CD8-positive, alpha-beta memory T cell (primary cell): Measurements from ENCODE around the gene ZNF84. TPM values are rescaled to one million over a fixed set of nuclear protein-coding genes. Genes with fewer than 3 reads are reported as not detected.

Experiments
- CTCF ChIA-PET: fragments of 350-600 bp; sonication (Branson Sonifier 250); formaldehyde crosslinking; loops from one replicate; lab custom pipeline; 2021; ENCODE audit warnings: antibody characterized with exemption; lab: Charles Lee
- POLR2A ChIA-PET: fragments of 350-600 bp; sonication (Branson Sonifier 250); formaldehyde crosslinking; loops from one replicate; lab custom pipeline; 2021; ENCODE audit warnings: antibody characterized with exemption; lab: Charles Lee
- DNase-seq, 5 donors: peaks; one replicate each; pipeline versions ENCODE4 v3.0.0 to v3.0.0-alpha.2; 2020 to 2022; ENCODE audit warnings: mixed read lengths in 1 of 5
- H3K27ac ChIP-seq: one replicate; pipeline ENCODE4 v1.7.0; 2013; ENCODE audit warnings: low read depth, mild to moderate bottlenecking, low read length, moderate library complexity
- H3K27me3 ChIP-seq: 2 replicates; pipeline ENCODE4 v1.7.0; 2013; ENCODE audit warnings: low read length, mild to moderate bottlenecking; ENCODE audit not compliant: insufficient read depth, poor library complexity, severe bottlenecking
- H3K36me3 ChIP-seq: 2 replicates; pipeline ENCODE4 v1.7.0; 2013; ENCODE audit warnings: mild to moderate bottlenecking, low read length, moderate library complexity; ENCODE audit not compliant: insufficient read depth
- H3K4me1 ChIP-seq: 2 replicates; pipeline ENCODE4 v1.7.0; 2013; ENCODE audit warnings: mild to moderate bottlenecking, low read length, moderate library complexity; ENCODE audit not compliant: insufficient read depth
- H3K4me3 ChIP-seq: 2 replicates; pipeline ENCODE4 v1.7.0; 2013; ENCODE audit warnings: mild to moderate bottlenecking, low read length
- H3K9me3 ChIP-seq: 2 replicates; pipeline ENCODE4 v1.7.0; 2013; ENCODE audit warnings: mild to moderate bottlenecking, low read length
- H3K27ac Mint-ChIP-seq, 8 donors: one replicate each; pipeline ENCODE4 v1.8.0; 2020 to 2021; ENCODE audit warnings: mixed read lengths in 8 of 8, mild to moderate bottlenecking in 6 of 8, inconsistent platforms in 3 of 8, moderate library complexity in 3 of 8
- H3K27me3 Mint-ChIP-seq, 2 donors: one replicate each; pipeline ENCODE4 v1.8.0; 2020 to 2021; ENCODE audit warnings: mixed read lengths in 2 of 2, mild to moderate bottlenecking in 1 of 2, moderate library complexity in 1 of 2
- H3K36me3 Mint-ChIP-seq, 3 donors: one replicate each; pipeline ENCODE4 v1.8.0; 2020 to 2021; ENCODE audit warnings: mixed read lengths in 3 of 3, inconsistent platforms in 1 of 3, mild to moderate bottlenecking in 1 of 3
- H3K4me1 Mint-ChIP-seq, 3 donors: one replicate each; pipeline ENCODE4 v1.8.0; 2020 to 2021; ENCODE audit warnings: mixed read lengths in 3 of 3, inconsistent platforms in 1 of 3, mild to moderate bottlenecking in 1 of 3
- H3K4me3 Mint-ChIP-seq, 7 donors: one replicate each; pipeline ENCODE4 v1.8.0; 2020 to 2021; ENCODE audit warnings: mixed read lengths in 7 of 7, mild to moderate bottlenecking in 6 of 7, moderate library complexity in 4 of 7, inconsistent platforms in 2 of 7
- H3K9me3 Mint-ChIP-seq, 5 donors: one replicate each; pipeline ENCODE4 v1.8.0; 2020 to 2022; ENCODE audit warnings: mixed read lengths in 5 of 5, mild to moderate bottlenecking in 3 of 5, moderate library complexity in 2 of 5, inconsistent platforms in 1 of 5
- polyA plus RNA-seq: library from polyadenylated mRNA; unstranded; fragments of 300-500 nt; fragmentation: Illumina TruSeq; gene quantifications from one replicate; pipeline ENCODE4 v1.2.3, GENCODE V29; 2021
- total RNA-seq, 2 experiments: library from RNA; stranded (reverse); gene quantifications; one replicate each; pipeline ENCODE4 v1.2.3, GENCODE V29; 2021

The ZNF84 gene
- total and polyA plus RNA-seq, 3 experiments from 2014 or later: 15.2 to 18.8 (median 16.5) TPM

- ChIA-PET CTCF (interaction anchor here (1.2 to 2.5 kb wide), 2 partner anchors 49 to 100 kb away, joined by 5 to 12 read pairs; partner anchors contain the start of genes ZNF10, ZNF268 and ZNF891), POLR2A (interaction anchor here (1.2 kb wide), 1 partner anchor 49 kb away, joined by 7 read pairs; the partner anchor contains the start of genes ZNF10 and ZNF891)
- H3K27ac ChIP-seq: peak overlapping the region; percentile 97
- peaks cover 18% of the 10 kb centered on the region for H3K4me1 ChIP-seq
- no peak for DNase-seq
- H3K4me3 Mint-ChIP-seq: peak overlapping the region in 1 of 7 donors; percentile 41
- peak overlapping the region; percentile 94 for H3K4me3 ChIP-seq
- H3K9me3 Mint-ChIP-seq: peaks cover 46 to 75% (median 74%) of the 10 kb centered on the region in 5 donors
- H3K27me3 Mint-ChIP-seq: no peaks in the 10 kb centered on the region
- peaks cover 11 to 19% (median 17%) of the 10 kb centered on the region in 3 donors for H3K4me1 Mint-ChIP-seq
- no peaks in the 10 kb centered on the region for H3K27me3 ChIP-seq
- peaks cover 34% of the 10 kb centered on the region for H3K36me3 ChIP-seq
- peak overlapping the region in 3 of 8 donors; percentile 34 to 79 (median 52) for H3K27ac Mint-ChIP-seq
- H3K9me3 ChIP-seq: peaks cover 58% of the 10 kb centered on the region
- peaks cover 30 to 63% (median 56%) of the 10 kb centered on the region in 3 donors for H3K36me3 Mint-ChIP-seq
These were observed 44.0 kb downstream of the ZNF84 start for GRCh38 chr12:133081159-133081780.

GRCh38 chr12:133083345-133083744 lies 46.0 kb downstream of the ZNF84 start:
- peaks cover 39 to 75% (median 71%) of the 10 kb centered on the region in 3 donors for H3K36me3 Mint-ChIP-seq
- CTCF ChIA-PET: no interaction called here
- Histone ChIP-seq H3K9me3 (peaks cover 56% of the 10 kb centered on the region), H3K36me3 (peaks cover 38% of the 10 kb centered on the region), H3K27ac (no peak overlapping the region), H3K4me3 (no peak overlapping the region), H3K27me3 (no peaks in the 10 kb centered on the region), H3K4me1 (peaks cover 18% of the 10 kb centered on the region)
- DNase-seq: no peak
- POLR2A ChIA-PET: no interaction called here
- no peaks in the 10 kb centered on the region for H3K27me3 Mint-ChIP-seq
- peak overlapping the region in 1 of 8 donors; percentile 13 for H3K27ac Mint-ChIP-seq
- peak overlapping the region in 1 of 7 donors; percentile 9 for H3K4me3 Mint-ChIP-seq
- H3K9me3 Mint-ChIP-seq: peaks cover 45 to 75% (median 71%) of the 10 kb centered on the region in 5 donors
- peaks cover 11 to 22% (median 17%) of the 10 kb centered on the region in 3 donors for H3K4me1 Mint-ChIP-seq

GRCh38 chr12:133105620-133106019 lies 68.3 kb downstream of the ZNF84 start:
- CTCF ChIA-PET: no interaction called here
- no peak overlapping the region for H3K27ac Mint-ChIP-seq
- peak overlapping the region; percentile 23 for H3K4me3 ChIP-seq

GRCh38 chr12:133106253-133106652 lies 68.9 kb downstream of the ZNF84 start:
- CTCF ChIA-PET: no interaction called here
- Histone ChIP-seq H3K4me3 (peak overlapping the region; percentile 23), H3K9me3 (peaks cover 92% of the 10 kb centered on the region), H3K4me1 (no peaks in the 10 kb centered on the region), H3K27ac (no peak overlapping the region), H3K36me3 (peaks cover 53% of the 10 kb centered on the region), H3K27me3 (no peaks in the 10 kb centered on the region)
- H3K9me3 Mint-ChIP-seq: peaks cover 60 to 98% (median 97%) of the 10 kb centered on the region in 5 donors
- H3K36me3 Mint-ChIP-seq: peaks cover 29 to 88% (median 87%) of the 10 kb centered on the region in 3 donors
- no peaks in the 10 kb centered on the region for H3K4me1 Mint-ChIP-seq
- H3K27me3 Mint-ChIP-seq: peaks cover 0 to 1% of the 10 kb centered on the region in 2 donors
- no peak overlapping the region for H3K4me3 Mint-ChIP-seq
- no peak for DNase-seq
- H3K27ac Mint-ChIP-seq: no peak overlapping the region
- POLR2A ChIA-PET: no interaction called here

More at GRCh38 chr12:133105620-133106019, 68.3 kb downstream of the ZNF84 start:
- Histone ChIP-seq H3K27me3 (no peaks in the 10 kb centered on the region), H3K4me1 (no peaks in the 10 kb centered on the region), H3K27ac (no peak overlapping the region), H3K9me3 (peaks cover 91% of the 10 kb centered on the region), H3K36me3 (peaks cover 58% of the 10 kb centered on the region)
- POLR2A ChIA-PET: no interaction called here
- H3K4me1 Mint-ChIP-seq: no peaks in the 10 kb centered on the region
- no peak for DNase-seq
- H3K36me3 Mint-ChIP-seq: peaks cover 34 to 89% (median 88%) of the 10 kb centered on the region in 3 donors
- H3K9me3 Mint-ChIP-seq: peaks cover 65 to 98% (median 96%) of the 10 kb centered on the region in 5 donors
- no peak overlapping the region for H3K4me3 Mint-ChIP-seq
- H3K27me3 Mint-ChIP-seq: peaks cover 0 to 1% of the 10 kb centered on the region in 2 donors

- no peaks in the 10 kb centered on the region for H3K4me1 Mint-ChIP-seq
- CTCF ChIA-PET: no interaction called here
- H3K9me3 ChIP-seq: peaks cover 85% of the 10 kb centered on the region
- H3K27me3 Mint-ChIP-seq: peaks cover 0 to 1% of the 10 kb centered on the region in 2 donors
- no peak for DNase-seq
- peaks cover 58 to 98% (median 97%) of the 10 kb centered on the region in 5 donors for H3K9me3 Mint-ChIP-seq
- H3K4me1 ChIP-seq: no peaks in the 10 kb centered on the region
- no peak overlapping the region for H3K27ac Mint-ChIP-seq
- no peak overlapping the region for H3K4me3 Mint-ChIP-seq
- peak overlapping the region; percentile 18 for H3K4me3 ChIP-seq
- POLR2A ChIA-PET: no interaction called here
- peaks cover 25 to 87% (median 82%) of the 10 kb centered on the region in 3 donors for H3K36me3 Mint-ChIP-seq
- no peak overlapping the region for H3K27ac ChIP-seq
- H3K36me3 ChIP-seq: peaks cover 44% of the 10 kb centered on the region
- H3K27me3 ChIP-seq: no peaks in the 10 kb centered on the region
These were observed 69.8 kb downstream of the ZNF84 start for GRCh38 chr12:133107121-133107520.

- peaks cover 62 to 96% (median 96%) of the 10 kb centered on the region in 5 donors for H3K9me3 Mint-ChIP-seq
- no peaks in the 10 kb centered on the region for H3K4me1 Mint-ChIP-seq
- H3K4me3 ChIP-seq: peak overlapping the region; percentile 26
- no peak overlapping the region for H3K27ac Mint-ChIP-seq
- peaks cover 0 to 1% of the 10 kb centered on the region in 2 donors for H3K27me3 Mint-ChIP-seq
- H3K4me1 ChIP-seq: no peaks in the 10 kb centered on the region
- POLR2A ChIA-PET: no interaction called here
- H3K4me3 Mint-ChIP-seq: no peak overlapping the region
- no peak overlapping the region for H3K27ac ChIP-seq
- H3K9me3 ChIP-seq: peaks cover 76% of the 10 kb centered on the region
- CTCF ChIA-PET: no interaction called here
- peaks cover 38% of the 10 kb centered on the region for H3K36me3 ChIP-seq
- peaks cover 22 to 82% (median 78%) of the 10 kb centered on the region in 3 donors for H3K36me3 Mint-ChIP-seq
- no peaks in the 10 kb centered on the region for H3K27me3 ChIP-seq
- no peak for DNase-seq
These were observed 70.8 kb downstream of the ZNF84 start for GRCh38 chr12:133108150-133108549.

Other genes with a start within 250 kb of the ZNF84 start
- 10 to 100 TPM; 63.7 to 68.2 TPM for gene GOLGA3, start 208.6 kb upstream of the ZNF84 start, total RNA-seq
- gene GOLGA3, start 208.6 kb upstream of the ZNF84 start, polyA plus RNA-seq: 13.4 TPM
- gene CHFR, start 149.9 kb upstream of the ZNF84 start, total RNA-seq: 10 to 100 TPM; 55.9 to 57.7 TPM
- gene CHFR, start 149.9 kb upstream of the ZNF84 start, polyA plus RNA-seq: 35.0 TPM
- 1 to 10 TPM; 5.6 to 6.2 TPM for gene ZNF605, start 81.2 kb upstream of the ZNF84 start, total RNA-seq
- gene ZNF605, start 81.2 kb upstream of the ZNF84 start, polyA plus RNA-seq: 1.5 TPM
- 10 to 100 TPM; 15.5 to 16.5 TPM for gene ZNF26, start 51.1 kb upstream of the ZNF84 start, total RNA-seq
- gene ZNF26, start 51.1 kb upstream of the ZNF84 start, polyA plus RNA-seq: 19.3 TPM
- gene ZNF140, start 43.4 kb downstream of the ZNF84 start, total RNA-seq: 10 to 100 TPM; 13.5 to 14.8 TPM
- gene ZNF140, start 43.4 kb downstream of the ZNF84 start, polyA plus RNA-seq: 21.3 TPM
- 1 to 10 TPM; 2.0 to 2.1 TPM for gene ZNF891, start 92.8 kb downstream of the ZNF84 start, total RNA-seq
- 0.69 TPM for gene ZNF891, start 92.8 kb downstream of the ZNF84 start, polyA plus RNA-seq
- gene ZNF10, start 93.1 kb downstream of the ZNF84 start, total RNA-seq: 1 to 10 TPM; 4.5 to 5.6 TPM
- gene ZNF10, start 93.1 kb downstream of the ZNF84 start, polyA plus RNA-seq: 13.6 TPM
- gene ZNF268, start 144.0 kb downstream of the ZNF84 start, total RNA-seq: 10 to 100 TPM; 22.6 TPM
- gene ZNF268, start 144.0 kb downstream of the ZNF84 start, polyA plus RNA-seq: 19.8 TPM
- gene ANHX, start 198.4 kb downstream of the ZNF84 start, total RNA-seq: not detected
- gene ANHX, start 198.4 kb downstream of the ZNF84 start, polyA plus RNA-seq: not detected